ENCODE results near the gene AKAP3. TPM values are rescaled to one million over a fixed set of nuclear protein-coding genes. Genes with fewer than 3 reads are reported as not detected.

AKAP3 gene
- total RNA-seq, 2 donors from 2014 or later: 1.8 to 13.9 TPM

- WGBS: 88% methylated on average over 5 of the region's 5 CpGs
- no peak overlapping the region for H3K4me3 ChIP-seq
- intact Hi-C loops (cut with DNase I): no loop called here
- no peaks in the 10 kb centered on the region for H3K4me1 ChIP-seq (replicated peaks)
- no peak overlapping the region for H3K27ac ChIP-seq
- H3K36me3 ChIP-seq: no peaks in the 10 kb centered on the region
- no peak for DNase-seq (ENCODE audit: low spot score)
- no peaks in the 10 kb centered on the region for H3K9me3 ChIP-seq
- no peaks in the 10 kb centered on the region for H3K27me3 ChIP-seq (replicated peaks; ENCODE audit: insufficient read depth)
- no peak for TF ChIP-seq POLR2A (IDR thresholded peaks at IDR 0.05)
- no peak for TF ChIP-seq CTCF (IDR thresholded peaks at IDR 0.05)
- TF ChIP-seq POLR2AphosphoS5 (IDR thresholded peaks at IDR 0.05): no peak
Observed at GRCh38 chr12:4626543-4626942, 22.3 kb downstream of the AKAP3 start.

- 91% methylated on average over 3 of the region's 3 CpGs for WGBS
- no peak overlapping the region for H3K27ac ChIP-seq
- TF ChIP-seq POLR2AphosphoS5 (IDR thresholded peaks at IDR 0.05): no peak
- no peak for TF ChIP-seq CTCF (IDR thresholded peaks at IDR 0.05)
- TF ChIP-seq POLR2A (IDR thresholded peaks at IDR 0.05): no peak
- no peaks in the 10 kb centered on the region for H3K9me3 ChIP-seq
- no peak overlapping the region for H3K4me3 ChIP-seq
- H3K27me3 ChIP-seq (replicated peaks; ENCODE audit: insufficient read depth): no peaks in the 10 kb centered on the region
- H3K36me3 ChIP-seq: no peaks in the 10 kb centered on the region
- H3K4me1 ChIP-seq (replicated peaks): no peaks in the 10 kb centered on the region
- intact Hi-C loops (cut with DNase I): no loop called here
- DNase-seq (ENCODE audit: low spot score): no peak
Observed at GRCh38 chr12:4621511-4621910, 27.3 kb downstream of the AKAP3 start.

GRCh38 chr12:4615667-4616066, 33.2 kb downstream of the AKAP3 start:
- no peak for DNase-seq (ENCODE audit: low spot score)
- H3K9me3 ChIP-seq: no peaks in the 10 kb centered on the region
- intact Hi-C loops (cut with DNase I): no loop called here
- no peaks in the 10 kb centered on the region for H3K4me1 ChIP-seq (replicated peaks)
- TF ChIP-seq POLR2AphosphoS5 (IDR thresholded peaks at IDR 0.05): no peak
- no peak for TF ChIP-seq POLR2A (IDR thresholded peaks at IDR 0.05)
- TF ChIP-seq CTCF (IDR thresholded peaks at IDR 0.05): no peak
- H3K36me3 ChIP-seq: no peaks in the 10 kb centered on the region
- H3K27me3 ChIP-seq (replicated peaks; ENCODE audit: insufficient read depth): no peaks in the 10 kb centered on the region
- H3K4me3 ChIP-seq: no peak overlapping the region
- 82% methylated on average over 9 of the region's 9 CpGs for WGBS
- H3K27ac ChIP-seq: no peak overlapping the region

- Histone ChIP-seq H3K27ac (no peak overlapping the region), H3K4me1 (replicated peaks) (no peaks in the 10 kb centered on the region), H3K27me3 (replicated peaks; ENCODE audit: insufficient read depth) (no peaks in the 10 kb centered on the region), H3K36me3 (peaks cover 0 to 5% of the 10 kb centered on the region in 2 donors), H3K9me3 (no peaks in the 10 kb centered on the region), H3K4me3 (no peak overlapping the region)
- intact Hi-C loops (cut with DNase I): loop anchor here (5.0 kb wide), 1 partner anchor 37 kb away; the partner anchor contains the start of genes AKAP3 and NDUFA9
- TF ChIP-seq POLR2A (IDR thresholded peaks at IDR 0.05): no peak
- TF ChIP-seq POLR2AphosphoS5 (IDR thresholded peaks at IDR 0.05): no peak
- no peak for TF ChIP-seq CTCF (IDR thresholded peaks at IDR 0.05)
- no peak for DNase-seq (ENCODE audit: low spot score)
- WGBS: 66% methylated on average over 4 of the region's 4 CpGs
Observed at GRCh38 chr12:4610481-4610880, 38.4 kb downstream of the AKAP3 start.

GRCh38 chr12:4609071-4609470, 39.8 kb downstream of the AKAP3 start:
- no peaks in the 10 kb centered on the region for H3K9me3 ChIP-seq
- intact Hi-C loops (cut with DNase I): loop anchor here (10.0 kb wide), 1 partner anchor 146 kb away; no protein-coding TSS in a partner anchor
- H3K27me3 ChIP-seq (replicated peaks; ENCODE audit: insufficient read depth): no peaks in the 10 kb centered on the region
- 89% methylated on average over 9 of the region's 9 CpGs for WGBS
- peaks cover 0 to 5% of the 10 kb centered on the region in 2 donors for H3K36me3 ChIP-seq
- no peak overlapping the region for H3K4me3 ChIP-seq
- no peak for DNase-seq (ENCODE audit: low spot score)
- TF ChIP-seq POLR2A (IDR thresholded peaks at IDR 0.05) (no peak), POLR2AphosphoS5 (IDR thresholded peaks at IDR 0.05) (no peak), CTCF (IDR thresholded peaks at IDR 0.05) (no peak)
- no peaks in the 10 kb centered on the region for H3K4me1 ChIP-seq (replicated peaks)
- H3K27ac ChIP-seq: no peak overlapping the region

Measured in prostate gland (tissue), 2 donors.